NCI-H1417 treated with DMSO at 0.1 percent for 48 hours (cell line): ENCODE results near the gene GPR143.
"Not testable (repeated sequence)": the region's sequence is repeated elsewhere in the genome, so short reads cannot be mapped to it uniquely, and the experiment has no call there.

Experiments
- DNase-seq: peaks from one replicate; lab custom pipeline; 2025; lab: John Stamatoyannopoulos, UW

GPR143 gene

DNA sequence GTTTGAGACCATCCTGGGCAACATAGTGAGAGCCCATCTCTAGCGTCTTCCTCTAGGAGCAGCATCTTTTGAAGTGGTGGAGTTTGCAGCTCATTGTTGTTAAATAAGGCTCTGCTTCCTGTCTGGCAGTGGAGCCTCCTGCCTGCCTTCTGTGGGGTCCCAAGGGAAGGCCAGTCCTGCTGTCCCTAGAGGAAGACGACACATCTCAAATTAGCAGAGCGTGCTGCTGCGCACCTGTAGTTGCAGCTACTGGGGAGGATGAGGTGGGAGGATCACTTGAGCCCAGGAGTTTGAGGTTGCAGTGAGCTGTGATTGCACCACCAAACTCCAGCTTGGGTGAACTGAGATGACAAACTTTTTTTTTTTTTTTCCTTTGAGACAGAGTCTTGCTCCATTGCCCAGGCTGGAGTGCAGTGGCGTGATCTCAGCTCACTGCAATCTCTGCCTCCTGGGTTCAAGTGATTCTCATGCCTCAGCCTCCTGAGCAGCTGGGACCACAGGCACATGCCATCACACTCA, 2.7 kb upstream of the GPR143 start:
- not testable (repeated sequence) for DNase-seq

DNA sequence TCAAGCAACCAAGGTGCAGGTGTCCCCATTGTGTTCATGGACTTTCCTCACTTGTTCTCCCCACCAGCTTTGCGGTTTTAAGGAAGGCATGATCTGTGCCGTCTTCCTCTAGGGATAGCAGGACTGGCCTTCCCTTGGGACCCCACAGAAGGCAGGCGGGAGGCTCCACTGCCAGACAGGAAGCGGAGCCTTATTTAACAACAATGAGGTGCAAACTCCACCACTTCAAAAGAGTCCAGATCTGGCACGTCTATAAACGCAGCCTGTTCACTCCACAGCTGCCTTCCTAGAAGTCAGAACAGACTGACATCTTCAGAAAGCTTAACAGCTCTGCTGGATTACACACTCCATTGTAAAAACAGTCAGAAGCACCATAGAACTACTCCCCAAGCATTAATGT, 1.7 kb upstream of the GPR143 start:
- no peak for DNase-seq

DNA sequence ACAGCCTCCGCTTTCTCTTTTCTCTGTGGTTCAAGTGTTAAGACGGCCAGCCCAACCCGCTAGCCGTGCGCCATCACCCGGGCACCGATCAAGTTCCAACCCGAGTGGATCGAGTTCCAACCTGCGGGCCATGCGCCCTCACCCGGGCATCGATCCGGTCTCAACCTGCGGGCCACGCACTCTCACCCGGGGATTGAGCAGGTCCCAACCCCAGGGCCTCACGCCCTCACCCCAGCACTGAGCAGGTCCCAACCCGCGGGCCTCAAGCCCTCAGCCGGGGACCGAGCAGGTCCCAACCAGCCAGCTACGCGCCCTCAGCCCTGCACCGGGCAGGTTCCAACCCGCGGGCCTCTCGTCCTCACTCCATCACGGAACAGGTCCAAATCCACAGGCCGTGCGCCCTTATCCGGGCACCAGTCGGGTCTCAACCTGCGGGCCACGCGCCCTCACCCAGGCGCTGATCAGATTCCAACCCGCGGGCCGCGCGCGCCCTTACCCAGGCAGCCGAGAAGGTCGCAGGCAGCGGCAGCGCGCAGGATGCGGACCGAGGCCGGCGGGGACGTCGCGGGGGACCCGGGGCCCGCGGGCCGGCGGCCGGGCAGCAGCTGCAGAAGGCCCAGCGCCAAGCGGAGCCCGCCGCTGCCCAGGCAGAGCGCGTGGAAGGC, 443 bp downstream of the GPR143 start:
- no peak for DNase-seq

DNA sequence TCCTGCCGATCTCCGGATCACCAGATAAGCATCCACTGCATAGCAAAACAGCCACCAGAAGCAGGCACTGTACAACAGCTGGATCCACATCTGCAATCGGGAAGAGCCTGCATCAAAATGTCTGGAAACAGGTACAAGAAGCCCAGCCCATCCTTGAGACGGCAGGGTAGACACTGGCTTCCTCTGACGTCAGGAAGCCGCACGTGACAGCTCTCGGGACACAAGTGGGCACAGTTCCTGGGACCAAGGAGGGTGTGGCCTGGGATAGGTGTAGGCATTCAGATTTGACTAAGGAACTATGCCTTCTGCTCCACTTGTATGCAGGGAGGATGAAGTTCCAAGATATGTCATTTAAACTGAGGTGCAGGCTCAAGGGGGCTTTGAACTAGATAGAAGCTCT, 6.3 kb downstream of the GPR143 start:
- no peak for DNase-seq

- DNase-seq = no peak
Measured at GRCh38 chrX:9758021-9758638, 7.5 kb downstream of the GPR143 start.

DNA sequence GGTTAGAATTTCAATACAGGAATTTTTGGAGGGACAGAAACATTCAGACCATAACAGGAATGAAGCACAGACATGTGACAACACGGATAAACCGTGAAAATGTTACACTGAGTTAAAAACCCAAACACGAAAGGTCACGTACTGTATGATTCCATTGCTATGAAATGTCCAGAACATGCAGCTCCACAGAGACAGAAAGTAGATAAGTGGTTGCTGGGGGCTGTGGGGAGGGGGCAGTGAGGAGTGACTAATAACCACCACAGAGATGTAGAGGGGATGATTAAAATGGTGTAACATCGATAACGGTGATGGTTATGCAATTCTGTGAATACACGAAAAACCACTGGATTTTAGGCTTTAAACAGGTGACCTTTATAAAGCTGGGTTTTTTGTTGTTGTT, 8.3 kb downstream of the GPR143 start:
- no peak for DNase-seq

GRCh38 chrX:9749146-9749692, 16.4 kb downstream of the GPR143 start:
- no peak for DNase-seq

- no peak for DNase-seq
Measured at GRCh38 chrX:9747644-9748043, 18.0 kb downstream of the GPR143 start.

DNA sequence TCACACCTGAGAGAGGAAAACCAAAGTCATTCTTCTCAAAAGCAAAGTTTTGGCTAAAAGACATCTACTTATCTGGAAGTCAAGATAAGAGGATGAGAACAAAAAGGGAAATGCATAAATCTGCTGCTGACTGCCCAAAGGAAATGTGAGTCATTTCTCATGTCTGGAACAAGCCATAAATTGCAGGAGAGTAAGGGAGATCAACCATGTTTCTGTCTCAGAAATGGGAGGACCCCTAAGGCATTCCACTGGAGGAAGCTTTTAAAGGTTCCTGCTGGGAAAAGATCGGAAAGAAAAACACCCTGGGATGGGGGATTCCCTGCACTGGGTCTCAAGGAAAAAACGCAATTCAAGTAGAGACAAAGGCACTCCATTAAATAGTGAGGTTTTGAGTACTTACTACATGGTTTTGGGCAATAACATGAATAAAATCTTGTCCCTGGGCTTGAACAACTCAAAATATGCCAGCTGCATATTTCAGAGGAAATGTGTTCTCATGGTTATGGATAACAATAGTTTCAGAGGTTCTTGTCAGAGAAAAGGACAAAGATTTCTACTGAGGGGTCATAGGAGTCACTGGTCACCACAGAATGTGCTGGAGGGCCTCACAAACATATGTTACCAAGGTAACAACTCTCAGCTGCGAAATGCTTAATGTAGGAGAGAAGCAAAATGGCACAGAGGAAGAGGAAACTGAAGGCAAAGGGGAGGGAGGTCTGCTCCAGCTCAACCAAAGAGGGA, 19.3 kb downstream of the GPR143 start:
- no peak for DNase-seq

GRCh38 chrX:9745417-9746115, 20.1 kb downstream of the GPR143 start:
- DNase-seq = no peak

- DNase-seq = no peak
Measured at GRCh38 chrX:9739130-9739529, 26.5 kb downstream of the GPR143 start.

DNA sequence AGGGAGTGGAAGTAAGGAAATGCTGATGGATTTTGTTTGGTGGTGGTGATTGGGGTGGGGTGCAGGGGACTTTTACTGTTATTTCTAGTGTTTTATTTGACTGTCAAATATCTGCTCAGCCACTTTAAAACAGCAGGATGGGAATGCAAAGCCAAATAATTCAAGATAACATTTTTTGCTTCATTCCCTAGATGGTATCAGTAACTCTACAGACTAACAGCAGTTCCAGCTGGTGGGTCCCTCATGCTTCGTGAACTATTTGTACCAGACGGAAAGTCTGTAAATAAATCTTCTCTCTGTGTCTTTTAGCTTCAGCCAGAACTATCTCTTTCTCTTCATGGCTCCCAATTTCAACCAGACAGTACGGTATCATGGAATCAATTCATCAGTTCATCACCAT, 27.5 kb downstream of the GPR143 start:
- DNase-seq = no peak

GRCh38 chrX:9737363-9737762, 28.3 kb downstream of the GPR143 start:
- DNase-seq = no peak

DNA sequence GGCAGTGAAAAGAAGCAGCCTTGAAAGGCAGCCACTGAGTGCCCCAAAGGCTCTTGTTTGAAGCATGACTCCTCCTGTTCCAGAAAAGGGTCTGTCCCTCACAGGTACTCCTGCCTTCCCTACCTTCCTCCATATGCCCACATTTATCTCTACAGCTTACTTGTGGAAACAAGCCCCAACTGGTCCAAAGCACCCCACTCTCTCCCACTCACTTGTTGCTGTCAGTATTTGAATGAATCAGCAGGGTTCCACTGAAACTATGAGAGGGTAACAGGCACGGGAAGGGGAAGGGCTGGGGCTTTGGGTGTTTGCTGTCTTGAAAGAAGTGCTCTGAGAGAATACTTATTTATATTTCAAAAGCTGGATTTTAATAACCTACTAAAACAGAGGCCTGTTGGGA, 34.9 kb downstream of the GPR143 start:
- no peak for DNase-seq

DNA sequence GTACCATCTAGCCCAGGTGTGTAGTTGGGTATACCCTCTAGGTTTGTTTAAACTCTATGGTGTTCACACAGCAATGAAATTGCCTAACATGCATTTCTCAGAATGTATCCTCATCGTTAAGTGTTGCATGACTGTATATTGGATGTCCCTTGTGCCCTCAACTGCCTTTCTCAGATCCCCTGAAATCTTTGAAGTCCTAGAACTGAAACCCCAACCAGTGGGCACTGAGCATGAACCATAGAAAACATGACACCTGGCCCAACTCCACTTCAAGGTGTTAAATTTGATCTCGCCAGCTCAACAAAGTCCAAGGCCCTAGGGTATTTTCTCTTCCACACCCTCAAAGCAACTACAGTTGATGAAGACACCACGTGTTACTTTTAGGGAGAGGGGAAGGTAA, 35.6 kb downstream of the GPR143 start:
- no peak for DNase-seq

- no peak for DNase-seq
Measured at GRCh38 chrX:9729171-9729885, 36.3 kb downstream of the GPR143 start.

GRCh38 chrX:9728261-9728660, 37.4 kb downstream of the GPR143 start:
- no peak for DNase-seq

GRCh38 chrX:9724711-9725110, 40.9 kb downstream of the GPR143 start:
- no peak for DNase-seq

DNA sequence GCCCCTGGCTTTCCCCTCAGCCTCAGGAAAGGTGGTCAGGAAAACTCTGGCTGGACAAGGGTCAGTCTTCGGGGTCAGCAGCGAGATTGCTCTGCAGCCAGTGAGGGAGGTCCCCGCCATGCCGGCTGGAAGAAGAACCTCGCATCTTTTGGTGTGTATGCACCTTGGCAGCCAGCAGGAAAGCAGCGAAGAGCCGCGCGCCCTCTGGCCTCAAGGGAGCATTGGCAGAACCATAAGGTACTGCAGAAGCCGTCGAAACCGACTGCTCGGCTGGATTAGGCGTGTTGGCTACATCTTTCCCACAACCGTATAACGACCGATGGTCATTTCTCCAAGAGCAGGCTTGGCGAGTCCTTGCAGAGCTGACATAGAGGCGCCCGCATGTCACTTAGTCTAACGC, 48.3 kb downstream of the GPR143 start:
- DNase-seq = no peak

DNA sequence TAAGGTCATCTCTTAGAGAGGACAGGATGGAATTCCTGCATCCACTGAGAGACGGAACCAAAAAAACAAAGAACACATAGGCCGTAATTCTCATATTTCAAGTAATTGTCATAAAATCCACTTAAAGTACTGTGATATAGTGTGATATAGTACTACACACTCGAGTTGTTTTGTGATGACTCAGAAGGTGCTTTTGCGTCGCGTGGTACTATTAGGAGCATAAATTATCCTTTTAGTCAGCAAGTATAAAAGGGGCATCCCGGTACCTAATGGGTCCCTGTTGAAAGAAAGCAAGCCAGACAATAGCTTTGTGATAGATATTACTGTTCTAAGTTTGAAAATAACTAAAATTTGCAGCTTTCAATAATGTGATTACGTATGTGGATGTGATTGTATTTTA, 55.3 kb downstream of the GPR143 start:
- no peak for DNase-seq

DNA sequence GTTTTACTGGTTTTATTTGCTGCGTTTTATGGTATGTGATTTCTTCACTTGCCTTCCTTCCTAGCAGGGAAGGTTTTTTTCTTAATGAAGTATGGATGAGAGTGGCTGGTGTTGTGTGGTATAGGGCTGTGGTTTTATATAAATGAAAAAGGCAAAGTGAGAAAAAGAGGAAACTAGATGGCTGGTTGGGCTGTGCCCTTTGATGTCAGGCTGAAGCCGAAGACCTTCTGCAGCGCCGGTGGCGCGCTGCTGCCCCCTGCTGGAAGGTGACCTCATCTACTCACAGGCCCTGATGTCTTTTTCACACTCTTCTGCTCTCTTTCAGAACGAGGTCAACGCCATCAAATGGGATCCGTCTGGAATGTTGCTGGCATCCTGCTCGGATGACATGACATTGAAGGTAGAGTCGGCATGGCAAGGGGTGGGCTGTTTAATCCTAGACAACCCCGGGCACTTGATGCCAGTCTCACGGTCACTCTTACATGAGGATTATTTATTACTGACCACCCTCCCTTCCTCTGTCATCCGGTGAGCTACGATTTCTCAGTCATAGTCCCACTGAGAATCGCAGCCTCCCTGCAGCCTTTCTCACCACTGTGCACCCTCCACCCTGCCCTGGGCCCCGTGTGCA, 56.6 kb downstream of the GPR143 start:
- peak; percentile 32 for DNase-seq
